ENCODE data around the gene OOSP3. TPM values are rescaled to one million over a fixed set of nuclear protein-coding genes. Genes with fewer than 3 reads are reported as not detected.
"Not testable (repeated sequence)": the region's sequence is repeated elsewhere in the genome, so short reads cannot be mapped to it uniquely, and the experiment has no call there.

The OOSP3 gene
- total RNA-seq, 2 experiments from 2014 or later, result not detected

DNA sequence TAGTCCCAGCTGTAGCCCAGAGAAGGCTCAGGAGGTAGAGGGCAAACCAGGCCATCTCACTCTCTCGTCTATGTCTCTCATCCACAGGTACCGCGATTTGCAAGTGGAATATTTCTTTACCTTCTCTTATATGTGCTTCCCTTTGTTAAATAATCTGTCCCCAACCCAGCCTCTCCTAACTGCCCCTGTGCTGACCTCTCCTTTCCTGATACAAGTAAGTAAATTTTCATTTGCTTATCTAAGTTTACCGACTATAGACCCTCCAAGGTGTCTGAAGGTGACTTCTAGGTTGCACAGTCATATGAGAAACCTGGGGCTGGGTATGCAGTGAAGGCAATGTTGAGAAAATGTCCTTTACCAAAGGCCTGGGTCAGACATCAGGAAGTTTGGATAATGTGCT lies 33.2 kb upstream of the OOSP3 start, which contains the start of gene CBLIF:
Gene CBLIF, minus strand, starts transcription at position 101 of the 400 bp plus-strand sequence. Its CDS starts 46 bp downstream, at position 55.
- POLR2A ChIA-PET, result no interaction called here
- Mint-ChIP-seq H3K4me3 (no peak within 1 kb of the TSS), H3K9me3 (no peaks in the 10 kb centered on the region), H3K4me1 (ENCODE audit: low read depth) (no peaks in the 10 kb centered on the region), H3K27ac (no peak within 1 kb of the TSS), H3K27me3 (peaks cover 9% of the 10 kb centered on the region), H3K36me3 (ENCODE audit: low read depth) (no peaks in the 10 kb centered on the region)
- intact Hi-C loops (cut with DNase I, micrococcal nuclease), result no loop called here
- no peak for ATAC-seq (ENCODE audit: poor library complexity)
- Histone ChIP-seq H3K27me3 (ENCODE audit: control insufficient read depth in 1 of 2, insufficient read depth in 2 of 2, low read length in 2 of 2) (no peaks in the 10 kb centered on the region), H3K36me3 (ENCODE audit: insufficient read depth, low read length) (no peaks in the 10 kb centered on the region), H3K27ac (ENCODE audit: low read depth in 1 of 2, low read length in 2 of 2) (no peak within 1 kb of the TSS), H3K4me3 (ENCODE audit: low read length) (no peak within 1 kb of the TSS), H3K4me1 (ENCODE audit: insufficient read depth, low read length) (no peaks in the 10 kb centered on the region), H3K9me3 (ENCODE audit: control insufficient read depth in 1 of 2, insufficient read depth in 1 of 2, low read length in 2 of 2) (no peaks in the 10 kb centered on the region)
- TF ChIP-seq, protein P1, sequence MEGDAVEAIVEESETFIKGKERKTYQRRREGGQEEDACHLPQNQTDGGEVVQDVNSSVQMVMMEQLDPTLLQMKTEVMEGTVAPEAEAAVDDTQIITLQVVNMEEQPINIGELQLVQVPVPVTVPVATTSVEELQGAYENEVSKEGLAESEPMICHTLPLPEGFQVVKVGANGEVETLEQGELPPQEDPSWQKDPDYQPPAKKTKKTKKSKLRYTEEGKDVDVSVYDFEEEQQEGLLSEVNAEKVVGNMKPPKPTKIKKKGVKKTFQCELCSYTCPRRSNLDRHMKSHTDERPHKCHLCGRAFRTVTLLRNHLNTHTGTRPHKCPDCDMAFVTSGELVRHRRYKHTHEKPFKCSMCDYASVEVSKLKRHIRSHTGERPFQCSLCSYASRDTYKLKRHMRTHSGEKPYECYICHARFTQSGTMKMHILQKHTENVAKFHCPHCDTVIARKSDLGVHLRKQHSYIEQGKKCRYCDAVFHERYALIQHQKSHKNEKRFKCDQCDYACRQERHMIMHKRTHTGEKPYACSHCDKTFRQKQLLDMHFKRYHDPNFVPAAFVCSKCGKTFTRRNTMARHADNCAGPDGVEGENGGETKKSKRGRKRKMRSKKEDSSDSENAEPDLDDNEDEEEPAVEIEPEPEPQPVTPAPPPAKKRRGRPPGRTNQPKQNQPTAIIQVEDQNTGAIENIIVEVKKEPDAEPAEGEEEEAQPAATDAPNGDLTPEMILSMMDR (IDR thresholded peaks at IDR 0.05), result no peak
- no peak for DNase-seq
- CTCF ChIA-PET, result no interaction called here

DNA sequence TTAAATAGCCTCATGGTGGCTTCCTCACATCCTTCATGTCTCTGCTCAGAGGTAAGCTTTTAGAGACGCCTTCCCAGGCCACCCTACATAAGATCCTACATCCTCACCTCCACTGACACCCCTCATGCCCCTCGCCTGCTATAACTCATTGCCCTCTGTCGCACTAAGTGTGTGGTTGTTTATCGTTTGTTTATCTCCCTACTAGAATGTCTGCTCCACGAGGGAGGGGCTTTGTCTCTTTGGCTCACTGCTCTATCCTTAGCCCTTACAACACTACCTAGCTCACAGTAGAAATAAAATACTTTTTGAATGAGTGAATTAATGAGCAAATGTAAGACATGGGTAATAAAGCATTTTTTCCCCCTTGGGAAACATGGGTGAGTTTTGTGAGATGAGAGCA lies 32.0 kb upstream of the OOSP3 start:
- Mint-ChIP-seq H3K4me3 (no peak overlapping the region), H3K27me3 (peaks cover 8% of the 10 kb centered on the region), H3K27ac (no peak overlapping the region), H3K9me3 (no peaks in the 10 kb centered on the region), H3K4me1 (ENCODE audit: low read depth) (no peaks in the 10 kb centered on the region), H3K36me3 (ENCODE audit: low read depth) (no peaks in the 10 kb centered on the region)
- intact Hi-C loops (cut with DNase I, micrococcal nuclease), result no loop called here
- DNase-seq, result no peak
- TF ChIP-seq, protein P1 (IDR thresholded peaks at IDR 0.05), result no peak
- Histone ChIP-seq H3K4me3 (ENCODE audit: low read length) (no peak overlapping the region), H3K36me3 (ENCODE audit: insufficient read depth, low read length) (no peaks in the 10 kb centered on the region), H3K4me1 (ENCODE audit: insufficient read depth, low read length) (no peaks in the 10 kb centered on the region), H3K27ac (ENCODE audit: low read depth in 1 of 2, low read length in 2 of 2) (no peak overlapping the region), H3K27me3 (ENCODE audit: control insufficient read depth in 1 of 2, insufficient read depth in 2 of 2, low read length in 2 of 2) (no peaks in the 10 kb centered on the region), H3K9me3 (ENCODE audit: control insufficient read depth in 1 of 2, insufficient read depth in 1 of 2, low read length in 2 of 2) (no peaks in the 10 kb centered on the region)
- CTCF ChIA-PET, result no interaction called here
- POLR2A ChIA-PET, result no interaction called here
- no peak for ATAC-seq (ENCODE audit: poor library complexity)

DNA sequence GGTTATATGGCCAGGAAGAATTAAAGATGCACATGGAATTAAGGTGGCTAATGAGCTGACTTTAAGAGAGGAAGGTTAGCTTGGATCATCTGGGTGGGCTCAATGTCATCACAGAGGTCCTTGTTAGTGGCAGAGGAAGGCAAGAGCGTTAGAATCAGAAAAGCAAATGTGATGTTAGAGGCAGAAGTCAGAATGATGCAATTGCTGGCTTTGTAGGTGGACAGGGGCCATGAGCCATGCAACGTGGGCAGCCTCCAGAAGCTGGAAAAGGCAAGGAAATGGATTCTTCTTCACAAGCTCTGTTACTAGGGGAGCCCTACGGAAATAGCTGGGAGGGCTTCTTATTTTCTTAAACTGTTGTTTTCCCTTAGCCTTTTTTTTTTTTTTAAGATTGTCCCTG lies 31.0 kb upstream of the OOSP3 start:
- no peaks in the 10 kb centered on the region for H3K36me3 Mint-ChIP-seq (ENCODE audit: low read depth)
- CTCF ChIA-PET, result interaction anchor here (0.7 kb wide), 1 partner anchor 91 kb away, joined by 3 read pairs; no protein-coding TSS in a partner anchor
- intact Hi-C loops (cut with DNase I, micrococcal nuclease), result no loop called here
- no peak overlapping the region for H3K4me3 Mint-ChIP-seq
- DNase-seq, result no peak
- H3K27ac Mint-ChIP-seq, result no peak overlapping the region
- POLR2A ChIA-PET, result no interaction called here
- no peaks in the 10 kb centered on the region for H3K9me3 Mint-ChIP-seq
- Histone ChIP-seq H3K36me3 (ENCODE audit: insufficient read depth, low read length) (no peaks in the 10 kb centered on the region), H3K27ac (ENCODE audit: low read depth in 1 of 2, low read length in 2 of 2) (no peak overlapping the region), H3K4me3 (ENCODE audit: low read length) (no peak overlapping the region), H3K27me3 (ENCODE audit: control insufficient read depth in 1 of 2, insufficient read depth in 2 of 2, low read length in 2 of 2) (no peaks in the 10 kb centered on the region), H3K9me3 (ENCODE audit: control insufficient read depth in 1 of 2, insufficient read depth in 1 of 2, low read length in 2 of 2) (no peaks in the 10 kb centered on the region), H3K4me1 (ENCODE audit: insufficient read depth, low read length) (no peaks in the 10 kb centered on the region)
- H3K4me1 Mint-ChIP-seq (ENCODE audit: low read depth), result no peaks in the 10 kb centered on the region
- TF ChIP-seq, protein P1 (IDR thresholded peaks at IDR 0.05), result no peak
- no peaks in the 10 kb centered on the region for H3K27me3 Mint-ChIP-seq
- no peak for ATAC-seq (ENCODE audit: poor library complexity)

DNA sequence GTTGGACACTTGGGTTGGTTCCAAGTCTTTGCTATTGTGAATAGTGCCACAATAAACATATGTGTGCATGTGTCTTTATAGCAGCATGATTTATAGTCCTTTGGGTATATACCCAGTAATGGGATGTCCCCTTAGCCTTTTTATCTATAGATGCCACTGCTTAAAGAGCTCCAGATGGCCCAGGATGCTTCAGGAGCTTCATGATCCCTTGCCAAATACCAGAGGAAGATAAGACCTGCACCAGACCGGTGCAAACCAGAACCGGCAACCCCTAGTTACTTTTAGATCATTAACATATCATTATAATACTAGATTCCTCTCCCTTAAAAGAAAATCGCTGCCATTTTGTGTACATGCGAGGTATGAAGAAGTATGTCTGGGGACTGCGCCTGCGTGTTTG lies 30.1 kb upstream of the OOSP3 start:
- H3K27me3 ChIP-seq (ENCODE audit: control insufficient read depth in 1 of 2, insufficient read depth in 2 of 2, low read length in 2 of 2); CTCF ChIA-PET; H3K9me3 ChIP-seq (ENCODE audit: control insufficient read depth in 1 of 2, insufficient read depth in 1 of 2, low read length in 2 of 2); DNase-seq; H3K36me3 Mint-ChIP-seq (ENCODE audit: low read depth); H3K36me3 ChIP-seq (ENCODE audit: insufficient read depth, low read length); H3K4me3 ChIP-seq (ENCODE audit: low read length); H3K27me3 Mint-ChIP-seq; H3K27ac ChIP-seq (ENCODE audit: low read depth in 1 of 2, low read length in 2 of 2); ATAC-seq (ENCODE audit: poor library complexity); POLR2A ChIA-PET; intact Hi-C loops (cut with DNase I, micrococcal nuclease); H3K27ac Mint-ChIP-seq; H3K4me1 Mint-ChIP-seq (ENCODE audit: low read depth); H3K9me3 Mint-ChIP-seq; H3K4me3 Mint-ChIP-seq; H3K4me1 ChIP-seq (ENCODE audit: insufficient read depth, low read length): not testable (repeated sequence)
